GM19239 (cell line): ENCODE measurements around the gene LRRC47.
"Not testable (repeated sequence)": the region's sequence is repeated elsewhere in the genome, so short reads cannot be mapped to it uniquely, and the experiment has no call there.

ENCODE experiments used
- DNase-seq: peaks from one replicate; pipeline ENCODE4 v3.0.0; 2011; ENCODE audit warnings: low spot score; ENCODE audit not compliant: insufficient read length
- FAIRE-seq: peaks from 2 replicates; lab custom pipeline; 2011; peaks lifted over from hg19 to GRCh38; lab: Jason Lieb, UNC

LRRC47 gene

DNA sequence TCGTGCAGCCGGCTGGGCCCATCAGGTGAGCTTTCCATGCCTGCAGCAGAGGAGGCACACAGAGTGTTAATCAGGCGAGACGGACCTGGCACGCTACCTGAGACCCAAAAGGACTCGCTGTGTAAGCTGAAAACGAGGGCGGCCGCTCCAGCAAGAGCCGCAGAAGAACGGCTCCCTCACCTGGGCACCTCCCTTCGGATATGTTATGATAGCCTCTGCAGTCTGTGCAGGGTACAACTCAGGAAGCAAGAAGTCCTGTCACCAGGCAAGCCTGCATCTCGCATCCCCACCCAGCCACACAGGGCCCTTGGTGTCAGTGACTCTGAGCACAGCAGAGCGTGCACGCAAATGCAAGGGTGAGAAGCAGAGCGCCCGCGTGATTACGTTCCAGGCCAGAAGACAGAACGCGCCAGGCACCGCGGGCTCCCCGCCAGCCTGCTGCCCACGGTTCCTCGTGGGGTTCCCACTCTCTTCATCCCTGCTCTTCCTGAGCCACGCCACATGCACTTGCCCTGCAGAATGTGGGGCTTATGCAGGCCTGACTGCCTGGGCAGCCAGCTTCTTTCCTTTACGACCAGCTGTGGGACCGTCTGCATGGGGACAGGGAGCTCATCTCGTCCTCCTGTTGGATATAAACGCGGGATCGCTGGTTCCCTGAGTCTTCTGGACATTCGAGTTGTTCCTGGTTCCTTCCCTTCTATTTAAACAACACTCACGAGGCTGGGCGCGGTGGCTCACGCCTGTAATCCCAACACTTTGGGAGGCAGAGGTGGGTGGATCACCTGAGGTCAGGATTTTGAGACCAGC lies 20.2 kb upstream of the LRRC47 start:
- FAIRE-seq: no peak
- no peak for DNase-seq

- FAIRE-seq: no peak
- DNase-seq: no peak
Observed at GRCh38 chr1:3814771-3815561, 18.7 kb upstream of the LRRC47 start.

DNA sequence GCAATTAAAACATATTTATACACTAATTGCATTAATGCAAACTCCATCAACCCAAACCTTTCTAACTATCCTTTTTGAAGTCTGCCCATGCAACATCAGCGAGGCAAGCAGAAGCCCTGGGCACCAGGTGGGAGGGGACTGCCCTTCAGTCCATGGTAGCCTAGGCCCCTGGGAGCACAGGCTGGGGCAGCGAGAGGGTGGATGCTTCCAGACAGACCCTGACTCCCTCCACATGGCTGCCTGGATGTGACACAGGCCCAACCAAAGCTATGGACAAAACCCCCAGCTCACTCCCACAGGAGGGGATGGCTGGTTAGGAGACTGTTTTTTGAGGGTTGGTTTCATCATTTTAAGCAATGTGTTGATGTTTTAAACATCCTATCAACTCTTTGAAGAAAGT lies 17.8 kb upstream of the LRRC47 start:
- DNase-seq: no peak
- FAIRE-seq: no peak

DNA sequence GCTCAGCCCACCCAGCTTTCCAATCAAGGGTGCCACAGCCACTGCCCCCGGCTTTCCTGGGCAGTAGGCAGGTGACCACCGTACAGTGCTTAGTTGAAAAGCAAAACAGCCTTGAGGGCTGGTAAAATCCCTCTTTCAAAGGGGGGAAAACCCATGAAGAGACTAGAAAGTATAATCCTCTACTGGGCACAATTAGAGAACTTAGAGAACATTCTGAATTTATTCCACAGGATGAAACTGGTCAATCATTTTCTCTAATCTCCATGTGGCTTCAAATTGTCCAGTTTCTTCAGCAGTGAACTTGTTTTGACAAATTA lies 15.3 kb upstream of the LRRC47 start:
- DNase-seq (no peak), FAIRE-seq (no peak)

- not testable (repeated sequence) for FAIRE-seq, DNase-seq
Observed at GRCh38 chr1:3810149-3810761, 14.0 kb upstream of the LRRC47 start.

- FAIRE-seq (no peak), DNase-seq (no peak)
Observed at GRCh38 chr1:3809680-3810079, 13.4 kb upstream of the LRRC47 start.

- FAIRE-seq: no peak
- DNase-seq: no peak
Observed at GRCh38 chr1:3807769-3808168, 11.5 kb upstream of the LRRC47 start.

DNA sequence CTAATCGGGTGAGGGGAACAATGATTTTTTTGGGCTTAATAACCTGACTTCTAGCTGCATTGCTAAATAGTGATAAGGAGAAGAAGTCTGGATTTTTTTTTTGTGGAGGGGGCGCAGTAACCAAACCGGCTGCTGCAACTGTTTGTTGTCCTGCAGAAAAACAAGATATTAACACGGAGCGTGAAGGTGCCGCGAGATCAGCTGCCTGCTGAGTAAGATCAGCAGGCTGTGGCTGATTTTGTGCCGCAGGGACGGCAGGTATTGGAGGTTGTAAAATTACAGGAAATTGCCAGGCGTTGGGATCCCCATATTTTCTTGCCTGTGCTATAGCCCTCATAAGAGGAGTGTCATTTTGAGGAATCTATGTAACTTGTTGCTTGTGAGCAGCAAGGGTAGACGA lies 8.7 kb upstream of the LRRC47 start:
- no peak for DNase-seq
- FAIRE-seq: no peak

DNA sequence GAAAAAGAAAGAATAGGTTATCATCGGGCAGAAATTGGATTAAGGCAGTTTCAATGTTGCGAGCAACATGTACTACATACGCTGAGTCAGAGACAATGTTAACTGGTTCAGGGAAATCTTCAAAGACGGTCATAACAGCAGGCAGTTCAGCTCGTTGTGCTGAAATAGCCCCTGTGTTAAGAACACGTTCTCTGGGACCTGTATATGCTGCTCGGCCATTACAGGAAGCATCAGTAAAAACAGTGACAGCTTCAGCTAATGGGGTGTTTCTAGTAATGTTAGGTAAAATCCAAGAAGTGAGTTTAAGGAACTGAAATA lies 8.3 kb upstream of the LRRC47 start:
- not testable (repeated sequence) for FAIRE-seq, DNase-seq

GRCh38 chr1:3803905-3804626 lies 7.8 kb upstream of the LRRC47 start:
- DNase-seq (no peak), FAIRE-seq (no peak)

DNA sequence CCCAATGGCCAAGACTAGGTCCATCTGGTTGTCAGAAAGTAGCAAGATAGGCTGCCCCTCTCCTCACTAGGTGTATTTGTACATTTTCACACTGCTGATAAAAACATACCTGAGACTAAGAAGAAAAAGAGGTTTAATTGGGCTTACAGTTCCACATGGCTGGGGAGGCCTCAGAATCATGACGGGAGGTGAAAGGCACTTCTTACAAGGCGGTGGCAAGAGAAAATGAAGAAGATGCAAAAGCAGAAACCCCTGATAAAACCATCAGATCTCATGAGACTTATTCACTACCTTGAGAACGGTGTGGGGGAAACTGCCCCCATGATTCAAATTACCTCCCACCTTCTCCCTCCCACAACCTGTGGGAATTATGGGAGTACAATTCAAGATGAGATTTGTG lies 4.5 kb upstream of the LRRC47 start:
- FAIRE-seq: not testable (repeated sequence)

GRCh38 chr1:3799976-3800685 lies 3.8 kb upstream of the LRRC47 start:
- FAIRE-seq (no peak), DNase-seq (no peak)

More for the DNA sequence above, 4.5 kb upstream of the LRRC47 start:
- not testable (repeated sequence) for DNase-seq

DNA sequence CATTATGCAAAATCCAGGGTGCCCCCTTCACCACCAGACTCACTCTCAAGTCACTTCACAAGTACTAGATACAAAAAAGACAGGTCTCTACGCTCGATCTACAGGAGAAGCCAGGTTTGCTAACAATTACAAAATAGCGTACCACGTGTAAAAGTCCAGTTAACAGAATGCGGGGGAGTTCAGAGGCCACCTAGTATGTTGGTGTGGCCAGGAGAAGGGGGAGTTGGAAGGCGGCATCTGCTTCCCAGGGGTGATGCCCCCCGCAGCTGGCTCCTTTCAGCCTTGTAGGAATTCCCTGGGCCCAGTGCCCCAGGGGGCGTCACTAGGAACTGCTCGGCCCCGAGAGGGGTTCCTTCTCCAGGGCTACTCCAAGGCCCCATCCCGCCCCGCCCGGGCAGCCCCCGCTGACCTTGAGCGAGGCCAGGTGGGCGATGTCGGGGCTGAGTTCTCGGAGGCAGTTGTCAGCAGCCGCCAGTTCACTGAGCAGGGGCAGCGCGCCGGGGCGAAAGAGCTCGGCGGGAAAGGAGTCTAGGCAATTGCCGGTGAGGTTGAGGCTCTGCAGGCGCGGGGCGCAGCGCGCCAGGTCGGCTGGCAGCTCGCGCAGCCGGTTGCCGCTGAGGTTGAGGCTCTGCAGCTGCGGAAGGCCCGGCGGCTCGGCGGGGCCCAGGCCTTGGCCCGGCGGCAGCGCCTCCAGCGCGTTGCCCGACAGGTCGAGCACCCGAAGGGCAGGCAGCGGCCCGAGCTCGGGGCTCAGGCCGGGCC lies 664 bp downstream of the LRRC47 start:
- FAIRE-seq (no peak), DNase-seq (no peak)

DNA sequence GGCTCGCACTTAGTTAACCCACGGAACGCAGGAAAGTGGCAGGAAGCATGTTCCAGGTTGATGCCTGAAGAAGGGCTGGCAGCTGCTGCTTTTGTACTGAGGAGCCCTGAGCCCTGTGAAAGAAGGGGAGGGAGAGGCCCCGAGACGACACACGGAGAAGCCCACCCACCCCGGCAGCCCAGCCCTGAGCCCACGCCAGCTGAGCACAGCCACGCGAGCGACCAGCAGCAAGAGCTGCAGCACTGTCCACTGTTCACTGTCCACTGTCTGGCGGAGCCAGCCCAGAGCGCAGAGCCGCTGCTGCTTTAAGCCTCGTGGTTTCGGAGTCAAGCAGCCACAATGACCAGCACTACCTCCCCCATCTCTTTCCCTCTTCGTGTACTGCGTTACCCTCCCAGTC lies 5.3 kb downstream of the LRRC47 start:
- DNase-seq: no peak
- FAIRE-seq: no peak

DNA sequence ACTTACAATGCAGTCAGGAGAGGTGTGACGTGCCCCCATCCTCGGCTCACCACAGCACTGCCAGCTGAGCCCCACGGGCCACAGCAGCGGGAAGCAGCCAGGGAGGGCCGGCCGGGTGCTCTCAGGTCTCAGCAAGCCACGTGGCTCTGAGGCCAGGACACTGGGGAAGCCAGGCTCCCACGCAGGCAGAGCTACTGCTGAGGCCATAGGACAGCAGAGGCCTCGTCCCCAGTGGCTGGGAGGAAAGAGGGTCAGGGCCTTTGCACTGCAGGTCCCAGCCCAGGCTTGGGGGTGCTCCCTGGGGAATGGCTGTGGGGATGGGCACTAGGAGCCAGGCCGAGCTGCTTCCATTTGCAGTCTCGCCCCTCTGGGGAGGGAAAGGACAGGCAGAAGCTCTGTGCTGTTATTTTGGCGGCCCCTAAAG lies 5.8 kb downstream of the LRRC47 start:
- no peak for DNase-seq
- FAIRE-seq: no peak

GRCh38 chr1:3789421-3790300 lies 6.6 kb downstream of the LRRC47 start:
- FAIRE-seq: no peak
- DNase-seq: no peak

- FAIRE-seq (no peak), DNase-seq (no peak)
Observed at GRCh38 chr1:3788756-3789420, 7.4 kb downstream of the LRRC47 start.
